IPS DF 4.7 (cell line): ENCODE data around the gene DAPK3.
"Not testable (repeated sequence)": the region's sequence is repeated elsewhere in the genome, so short reads cannot be mapped to it uniquely, and the experiment has no call there.

Experiments used
- DNase-seq: peaks from one replicate; pipeline ENCODE4 v3.0.0-alpha.2; 2013; ENCODE audit warnings: low spot score; ENCODE audit errors: extremely low read depth

The DAPK3 gene

DNA sequence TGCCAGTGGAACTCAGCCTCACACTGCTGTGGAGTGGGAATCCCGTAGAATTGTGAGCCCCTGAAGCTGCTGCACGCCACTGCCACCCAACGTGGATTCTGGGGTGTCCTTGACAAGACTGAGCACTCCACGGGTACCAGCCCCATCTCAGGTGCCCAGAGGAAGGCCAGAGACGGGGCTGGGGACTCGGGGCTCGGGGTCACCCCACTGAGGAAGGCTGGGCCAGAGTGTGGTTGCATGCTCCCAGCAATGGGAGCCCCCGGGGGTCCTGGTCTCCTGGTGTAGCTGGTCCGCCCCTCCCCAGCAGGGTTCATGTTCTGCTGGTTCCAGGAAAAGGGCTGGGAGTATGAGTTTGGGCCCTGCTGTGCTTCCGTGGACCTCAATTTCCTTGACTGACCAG is 15.2 kb downstream of the DAPK3 start:
- no peak for DNase-seq

DNA sequence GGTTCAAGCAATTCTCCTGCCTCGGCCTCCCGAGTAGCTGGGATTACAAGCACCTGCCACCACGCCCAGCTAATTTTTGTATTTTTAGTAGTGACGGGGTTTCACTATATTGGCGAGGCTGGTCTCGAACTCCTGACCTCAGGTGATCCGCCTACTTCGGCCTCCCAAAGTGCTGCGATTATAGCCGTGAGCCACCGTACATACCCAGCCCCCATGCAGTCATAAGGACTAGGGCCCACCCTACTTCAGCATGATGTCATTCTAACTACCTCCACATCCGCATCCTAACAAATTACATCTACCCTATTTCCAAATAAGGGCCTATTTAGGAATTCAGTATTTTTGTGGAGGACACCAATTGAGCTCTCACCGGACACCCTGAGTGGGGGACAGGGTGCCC is 15.6 kb downstream of the DAPK3 start:
- DNase-seq, result not testable (repeated sequence)

DNA sequence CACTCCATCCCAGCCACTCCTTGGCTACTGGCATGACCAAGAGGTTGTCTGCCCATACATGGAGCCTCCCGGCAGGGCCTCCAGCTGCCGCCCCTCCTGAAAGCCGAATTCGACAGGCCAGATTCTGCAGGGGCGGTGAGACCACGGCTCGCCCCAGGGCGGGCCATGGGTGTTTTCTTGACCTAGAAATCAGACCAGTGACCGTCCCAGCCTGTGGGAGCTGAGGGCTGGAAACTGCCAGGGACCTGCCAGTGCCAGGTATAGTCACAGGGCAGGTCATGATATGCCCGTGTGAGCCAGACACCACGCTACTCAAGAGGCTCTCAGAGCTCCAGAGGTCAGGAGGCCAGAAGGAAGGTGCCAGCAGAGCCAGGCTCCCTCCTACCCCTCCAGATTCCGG is 16.8 kb downstream of the DAPK3 start:
- no peak for DNase-seq

DNA sequence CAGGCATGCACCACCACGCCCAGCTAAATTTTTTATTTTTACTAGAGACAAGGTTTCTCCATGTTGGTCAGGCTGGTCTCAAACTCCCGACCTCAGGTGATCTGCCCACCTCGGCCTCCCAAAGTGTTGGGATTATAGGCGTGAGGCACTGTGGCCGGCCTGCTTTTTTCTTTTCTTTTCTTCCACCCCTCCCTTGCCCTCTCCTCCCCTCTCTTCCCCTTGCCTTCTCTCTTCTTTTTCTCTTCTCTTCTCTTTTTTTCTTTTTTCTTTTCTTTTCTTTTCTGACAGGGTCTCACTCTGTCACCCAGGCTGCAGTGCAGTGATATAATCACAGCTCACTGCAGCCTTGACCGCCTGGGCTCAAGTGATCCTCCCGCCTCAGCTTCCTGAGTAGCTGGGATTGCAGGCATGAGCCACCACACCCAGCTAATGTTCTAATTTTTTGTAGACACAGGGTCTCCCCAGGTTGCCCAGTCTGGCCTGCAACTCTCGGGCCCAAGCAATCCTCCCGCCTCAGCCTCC is 18.1 kb downstream of the DAPK3 start:
- not testable (repeated sequence) for DNase-seq

DNA sequence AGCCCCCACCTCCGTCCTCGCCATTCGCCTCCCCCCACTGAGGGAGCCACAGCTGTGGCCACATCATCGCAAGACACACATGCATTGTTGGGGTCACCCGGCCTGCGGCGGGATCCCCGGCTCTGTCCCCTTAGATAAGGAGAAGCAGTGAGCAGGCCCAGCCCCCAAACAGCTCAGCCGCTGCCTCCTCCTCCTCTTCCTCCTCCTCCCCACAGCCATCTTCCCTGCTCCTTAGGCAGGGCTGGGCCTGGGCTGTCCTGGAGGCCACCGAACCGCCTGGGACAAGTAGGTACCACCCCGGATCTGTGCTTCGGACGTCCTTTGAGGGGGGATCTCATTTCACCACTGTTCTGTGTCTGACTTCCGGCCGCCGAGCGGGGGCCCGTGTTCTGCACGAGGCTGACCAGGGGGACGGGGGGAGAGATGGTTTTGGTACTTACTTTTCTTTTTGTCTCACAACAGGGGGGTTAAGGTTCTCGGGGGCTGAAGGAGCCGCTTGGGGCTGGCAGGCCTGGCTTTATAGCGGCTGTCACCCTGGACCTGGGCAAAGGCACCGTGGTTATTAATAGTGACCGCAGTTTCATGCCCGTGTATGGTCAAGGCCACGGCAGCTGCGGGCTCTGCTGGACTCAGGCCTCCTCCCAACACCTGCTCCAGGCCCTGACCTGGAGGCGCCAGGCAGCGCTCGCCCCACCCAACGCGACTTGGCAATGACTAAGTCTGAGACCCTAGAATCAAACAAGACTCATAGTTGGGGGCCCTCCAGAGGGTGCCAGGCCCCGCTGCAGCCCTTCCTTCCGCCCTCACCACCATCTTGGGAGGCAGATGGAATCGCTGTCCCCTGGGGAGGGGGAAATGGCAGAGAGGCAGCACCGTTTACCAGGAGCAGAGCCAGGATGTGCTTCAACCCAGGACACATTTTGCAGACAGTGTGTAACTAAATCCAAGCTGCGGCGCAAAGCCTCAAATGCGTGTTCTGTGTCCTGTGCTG is 19.7 kb downstream of the DAPK3 start:
- no peak for DNase-seq

DNA sequence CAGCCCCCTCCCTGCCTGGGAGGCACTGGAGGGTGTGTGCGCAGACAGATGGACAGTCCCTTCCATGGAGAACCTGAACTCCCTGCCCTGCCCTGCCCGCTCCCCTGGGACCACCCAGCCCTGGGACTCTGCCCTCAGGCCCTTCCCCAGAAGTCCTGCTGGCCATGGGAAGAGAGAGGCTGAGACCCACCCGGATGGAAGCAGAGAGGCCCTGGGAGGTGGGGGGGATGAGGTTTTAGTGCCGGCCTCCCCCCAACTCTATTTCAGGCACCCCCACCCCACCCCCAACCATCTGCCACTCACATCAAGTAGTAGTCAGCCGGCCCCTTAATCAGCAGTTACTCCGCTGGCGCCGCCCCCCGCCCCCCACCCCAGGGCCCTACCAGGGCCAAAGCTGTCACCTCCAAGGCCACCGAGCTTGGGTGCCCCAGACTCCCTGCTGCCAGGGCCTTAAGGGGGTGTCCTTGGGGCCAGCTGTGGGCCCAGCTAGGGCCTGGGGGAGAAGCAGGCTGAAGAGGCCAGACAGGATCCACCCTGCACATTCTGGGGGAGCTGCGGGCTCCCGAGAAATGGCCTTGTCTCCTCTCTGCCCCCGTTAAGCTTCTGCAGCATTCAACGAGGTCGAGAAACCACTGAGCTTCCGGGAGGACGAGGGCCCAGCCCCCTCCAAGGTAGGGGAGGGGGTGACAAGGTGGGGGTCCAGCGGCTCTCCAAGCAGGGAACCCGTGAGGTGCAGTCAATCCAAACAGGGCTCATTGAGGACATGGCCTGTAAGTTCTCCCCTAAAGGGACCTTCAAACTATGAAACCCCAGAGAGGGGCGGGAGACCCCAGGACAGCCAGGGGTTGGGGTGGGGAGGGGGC is 20.7 kb downstream of the DAPK3 start:
- no peak for DNase-seq

DNA sequence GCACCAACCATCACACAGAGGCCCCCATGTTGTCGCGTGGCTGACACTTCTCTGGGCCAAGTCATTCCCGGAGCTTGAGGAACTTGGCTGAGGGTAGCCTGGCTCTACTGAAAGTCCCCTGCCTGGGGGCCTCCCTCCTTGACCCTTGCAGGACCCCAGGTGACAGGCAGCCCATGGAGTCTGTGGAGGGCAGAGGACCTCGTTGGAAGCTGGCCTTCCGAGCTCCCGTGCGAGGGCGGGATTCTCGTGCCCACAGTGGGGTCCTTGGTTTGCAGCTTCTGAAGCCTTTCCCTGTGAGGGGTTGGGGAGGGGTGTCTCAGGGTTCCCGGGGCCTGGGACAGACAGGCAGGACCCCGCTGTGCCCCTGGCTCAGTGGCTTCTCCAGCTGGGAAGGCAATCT is 21.6 kb downstream of the DAPK3 start:
- DNase-seq, result no peak

DNA sequence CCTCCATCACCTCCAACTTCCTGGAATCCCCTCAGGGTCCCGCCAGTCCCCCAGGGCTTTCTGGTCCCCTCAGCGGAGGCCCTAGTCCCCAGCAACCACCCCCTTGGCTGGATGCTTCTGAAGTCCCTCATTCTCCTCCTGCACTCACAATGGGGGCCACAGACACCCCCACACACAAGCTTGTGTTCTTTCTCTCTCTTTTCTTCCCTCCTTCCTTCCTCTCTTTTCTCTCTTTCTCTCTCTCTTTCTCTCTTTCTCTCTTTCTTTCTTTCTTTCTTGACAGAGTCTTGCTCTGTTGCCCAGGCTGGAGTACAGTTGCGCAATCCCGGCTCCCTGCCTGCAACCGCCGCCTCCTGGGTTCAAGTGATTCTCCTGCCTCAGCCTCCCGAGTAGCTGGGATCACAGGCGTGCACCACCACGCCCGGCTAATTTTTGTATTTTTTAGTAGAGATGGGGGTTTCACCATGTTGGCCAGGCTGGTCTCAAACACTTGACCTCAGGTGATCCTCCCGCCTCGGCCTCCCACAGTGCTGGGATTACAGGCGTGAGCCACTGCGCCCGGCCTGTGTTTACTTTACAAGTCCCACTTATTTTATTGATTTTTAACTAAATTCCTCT is 23.5 kb downstream of the DAPK3 start:
- DNase-seq, result not testable (repeated sequence)

DNA sequence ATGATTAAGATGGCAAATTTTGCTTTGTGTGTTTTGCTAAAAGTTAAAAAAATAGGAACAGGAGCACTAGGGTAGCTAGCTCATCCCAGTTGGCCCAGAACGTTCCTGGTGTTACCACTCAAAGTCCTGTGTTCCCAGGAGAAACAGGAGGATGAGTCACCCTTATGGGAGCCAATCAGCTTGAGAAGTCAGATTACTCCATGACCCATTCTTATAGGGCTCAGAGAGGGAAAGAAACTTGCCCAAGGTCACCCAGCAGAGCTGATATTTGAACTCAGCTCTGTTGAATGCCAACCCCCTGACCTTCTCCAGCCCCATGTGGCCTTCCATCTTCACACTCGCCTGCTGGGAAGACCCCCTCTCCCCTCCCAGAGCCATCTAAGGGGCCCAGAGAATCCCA is 25.1 kb downstream of the DAPK3 start:
- DNase-seq, result no peak

DNA sequence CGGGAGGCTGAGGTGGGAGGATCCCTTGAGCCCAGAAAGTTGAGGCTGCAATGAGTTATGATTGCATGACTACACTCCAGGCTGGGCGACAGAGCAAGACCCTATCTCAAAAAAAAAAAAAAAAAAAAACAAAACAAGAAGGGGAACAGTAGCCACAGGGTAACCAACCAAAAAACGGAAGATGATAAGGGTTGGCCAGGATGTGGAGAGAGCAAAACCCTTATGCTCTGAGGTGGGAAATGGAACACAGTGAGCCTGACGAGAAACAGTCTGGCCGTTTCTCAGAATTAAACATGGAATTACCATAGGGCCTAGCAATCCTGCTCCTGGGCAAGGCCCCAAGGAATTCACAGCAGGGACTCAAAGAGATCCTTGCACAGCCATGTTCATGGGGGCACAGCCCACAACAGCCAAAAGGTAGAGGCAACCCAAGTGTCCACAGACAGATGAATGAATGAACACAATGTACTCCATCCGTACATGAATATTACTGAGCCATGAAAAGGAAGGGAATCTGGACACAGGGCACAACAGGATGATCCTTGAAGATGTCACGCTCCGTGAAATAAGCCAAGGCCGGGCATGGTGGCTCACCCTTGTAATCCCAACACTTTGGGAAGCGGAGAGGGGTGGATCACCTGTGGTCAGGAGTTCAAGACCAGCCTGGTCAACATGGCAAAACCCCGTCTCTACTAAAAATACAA is 26.7 kb downstream of the DAPK3 start:
- DNase-seq, result no peak

DNA sequence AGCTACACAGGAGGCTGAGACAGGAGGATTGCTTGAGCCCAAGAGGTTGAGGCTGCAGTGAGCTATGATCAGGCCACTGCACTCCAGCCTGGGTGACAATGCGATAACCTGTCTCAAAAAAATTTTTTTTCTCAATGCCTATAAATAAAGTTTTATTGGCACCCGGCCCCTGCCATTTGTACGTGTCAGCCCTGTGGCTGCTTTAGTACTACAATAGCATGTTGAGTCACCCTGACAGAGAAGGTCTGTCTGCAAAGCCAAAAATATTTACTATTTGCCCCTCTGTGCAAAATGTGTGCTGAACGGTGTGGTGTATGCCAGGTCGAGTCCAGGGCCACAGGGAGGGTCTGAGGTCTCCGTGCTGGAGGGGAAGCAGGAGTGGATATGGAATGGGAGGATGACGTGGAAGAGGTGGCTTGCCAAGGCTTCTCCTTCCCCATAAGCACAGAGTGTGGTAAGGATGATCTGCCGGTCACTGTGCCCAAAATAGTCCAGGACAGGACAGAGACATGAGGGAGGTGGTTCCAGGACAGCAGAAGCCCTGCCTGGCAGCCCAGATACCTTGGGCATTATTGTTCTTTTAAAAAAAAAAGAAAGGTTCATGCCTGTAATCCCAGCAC is 28.0 kb downstream of the DAPK3 start:
- no peak for DNase-seq

DNA sequence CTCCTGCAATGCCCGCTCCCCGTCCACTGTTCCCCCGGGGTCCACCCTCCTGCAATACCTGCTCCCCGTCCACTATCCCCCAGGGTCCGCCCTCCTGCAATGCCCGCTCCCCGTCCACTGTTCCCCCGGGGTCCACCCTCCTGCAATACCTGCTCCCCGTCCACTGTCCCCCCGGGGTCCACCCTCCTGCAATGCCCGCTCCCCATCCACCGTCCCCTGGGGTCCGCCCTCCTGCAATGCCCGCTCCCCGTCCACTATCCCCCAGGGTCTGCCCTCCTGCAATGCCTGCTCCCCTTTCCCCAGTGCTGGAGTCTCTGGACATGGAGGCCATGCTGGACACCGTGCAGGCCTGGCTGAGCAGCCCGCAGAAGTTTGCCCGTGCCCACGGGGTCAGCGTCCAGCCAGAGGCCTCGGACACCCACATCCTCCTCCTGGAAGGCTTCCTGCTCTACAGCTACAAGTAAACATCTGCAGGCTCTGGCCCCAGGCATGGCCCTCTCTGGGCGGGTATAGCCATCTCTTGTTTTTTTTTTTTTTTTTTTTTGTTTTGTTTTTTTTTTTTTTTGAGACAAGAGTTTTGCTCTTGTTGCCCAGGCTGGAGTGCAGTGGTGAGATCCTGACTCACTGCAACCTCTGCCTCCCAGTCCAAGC is 32.5 kb downstream of the DAPK3 start:
- not testable (repeated sequence) for DNase-seq

DNA sequence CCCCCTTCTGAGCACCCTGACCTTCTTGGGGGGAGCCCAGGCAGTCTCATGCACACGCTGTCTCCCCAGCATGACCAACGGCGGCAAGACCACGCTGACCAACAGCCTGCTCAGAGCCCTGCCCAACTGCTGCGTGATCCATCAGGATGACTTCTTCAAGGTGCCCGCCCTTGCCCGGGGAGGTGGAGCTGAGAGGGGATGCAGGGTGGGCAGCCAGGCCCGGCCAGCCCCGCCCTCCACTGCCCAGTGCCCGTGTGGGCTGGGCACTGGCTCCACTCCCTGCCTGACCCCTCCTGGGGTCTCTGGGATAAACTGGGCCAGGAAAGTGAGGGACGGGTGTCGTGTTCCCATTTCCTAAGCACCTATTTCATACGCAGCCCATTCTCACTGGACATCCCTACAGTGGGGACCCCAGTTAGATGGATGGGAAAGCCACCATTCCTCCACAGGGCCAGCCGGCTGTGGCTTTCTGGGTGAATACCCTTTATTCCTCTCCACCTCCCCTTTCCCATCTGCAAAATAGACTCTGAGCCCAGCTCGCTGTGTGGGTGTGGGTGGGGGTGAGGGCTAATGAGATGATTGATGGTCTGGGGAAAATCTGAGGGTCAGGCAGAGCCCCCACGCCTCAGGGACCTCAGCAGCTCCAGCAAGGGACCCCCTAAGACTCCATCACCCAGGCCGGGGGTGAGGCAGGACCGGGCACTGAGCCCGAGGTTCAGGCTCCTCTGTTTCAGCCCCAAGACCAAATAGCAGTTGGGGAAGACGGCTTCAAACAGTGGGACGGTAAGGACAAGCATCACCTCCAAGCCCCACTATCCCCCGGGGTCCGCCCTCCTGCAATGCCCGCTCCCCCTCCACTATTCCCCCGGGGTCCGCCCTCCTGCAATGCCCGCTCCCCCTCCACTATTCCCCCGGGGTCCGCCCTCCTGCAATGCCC is 34.1 kb downstream of the DAPK3 start:
- no peak for DNase-seq

DNA sequence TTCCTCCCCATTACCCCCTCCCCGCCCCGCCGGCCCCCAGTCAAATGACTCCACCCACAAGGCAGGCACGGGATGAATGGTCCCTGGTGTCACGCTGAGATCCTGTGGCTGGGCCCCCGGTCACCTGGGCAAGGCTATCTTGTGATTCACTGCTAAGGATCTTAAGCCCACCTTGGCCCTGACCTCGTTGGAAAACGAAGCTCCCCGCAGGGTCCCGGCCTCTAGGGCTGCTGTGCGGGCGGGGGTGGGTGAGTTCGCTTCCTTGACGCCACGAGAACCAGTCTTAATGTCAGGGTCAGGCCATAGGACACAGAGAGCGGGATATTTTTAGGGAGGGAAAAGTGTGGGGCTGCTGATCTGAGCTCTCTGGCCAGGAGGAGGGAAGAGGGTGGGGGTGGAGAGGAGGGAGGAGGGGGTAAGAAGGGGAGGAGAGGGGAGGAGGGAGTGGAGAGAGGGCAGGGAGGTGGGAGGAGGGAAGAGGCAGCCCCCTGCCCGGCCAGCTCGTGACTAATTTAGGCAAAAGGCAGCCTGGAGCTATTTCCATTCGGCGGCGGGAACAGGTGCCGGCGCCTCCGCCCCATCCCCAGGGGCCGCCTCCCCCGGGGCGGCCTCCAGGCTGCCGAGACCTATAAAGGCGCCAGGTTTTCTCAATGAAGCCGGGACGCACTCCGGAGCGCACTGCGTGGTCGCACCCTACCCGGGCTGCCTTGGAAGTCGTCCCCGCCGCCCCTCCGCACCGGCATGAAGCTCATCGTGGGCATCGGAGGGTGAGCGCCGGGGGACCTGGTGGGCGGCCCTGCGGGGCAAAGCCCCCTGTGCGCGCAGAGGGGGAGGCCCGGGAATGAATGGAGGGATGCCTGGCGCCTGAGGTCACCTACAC is 37.7 kb downstream of the DAPK3 start, which contains the start of gene NMRK2:
NMRK2 (plus strand) TSS at position 139 of the 880 bp plus-strand sequence; CDS start at position 742, 603 bp downstream.
- peak; percentile 64 for DNase-seq

DNA sequence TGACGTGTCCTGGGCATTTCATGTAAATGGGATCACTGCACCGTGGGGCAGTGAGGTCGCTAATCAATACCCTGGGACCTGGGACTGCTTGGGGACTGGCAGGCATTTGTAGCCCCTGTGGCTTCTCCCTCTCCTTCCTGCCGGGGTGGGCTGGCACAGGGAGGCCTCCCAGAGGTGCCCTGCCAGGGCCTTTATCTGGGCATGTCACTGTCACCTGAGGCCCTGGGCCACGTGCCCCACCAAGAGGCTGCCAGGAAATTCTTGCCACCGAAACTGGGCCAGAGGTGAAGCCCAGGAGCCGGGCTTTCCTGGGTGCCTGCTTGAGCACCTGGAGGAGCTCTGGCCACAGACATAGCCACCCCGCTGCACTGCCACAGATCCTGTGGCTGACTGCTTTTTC is 39.9 kb downstream of the DAPK3 start:
- no peak for DNase-seq

DNA sequence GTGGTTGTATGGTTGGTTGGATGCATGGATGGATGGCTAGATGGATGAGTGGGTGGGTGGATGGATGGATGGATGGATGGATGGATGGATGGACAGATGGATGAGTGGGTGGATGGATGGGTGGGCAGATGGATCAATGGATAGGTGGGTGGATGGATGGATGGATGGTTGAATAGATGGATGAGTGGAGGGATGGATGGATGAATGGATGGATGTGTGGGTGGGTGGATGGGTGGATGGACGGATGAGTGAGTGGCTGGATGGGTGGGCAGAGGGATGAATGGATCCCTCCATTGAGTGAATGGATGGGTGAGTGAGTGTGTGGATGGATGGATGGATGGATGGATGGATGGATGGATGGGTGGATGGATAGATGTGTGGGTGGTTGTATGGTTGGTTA is 47.0 kb downstream of the DAPK3 start:
- DNase-seq, result no peak

DNA sequence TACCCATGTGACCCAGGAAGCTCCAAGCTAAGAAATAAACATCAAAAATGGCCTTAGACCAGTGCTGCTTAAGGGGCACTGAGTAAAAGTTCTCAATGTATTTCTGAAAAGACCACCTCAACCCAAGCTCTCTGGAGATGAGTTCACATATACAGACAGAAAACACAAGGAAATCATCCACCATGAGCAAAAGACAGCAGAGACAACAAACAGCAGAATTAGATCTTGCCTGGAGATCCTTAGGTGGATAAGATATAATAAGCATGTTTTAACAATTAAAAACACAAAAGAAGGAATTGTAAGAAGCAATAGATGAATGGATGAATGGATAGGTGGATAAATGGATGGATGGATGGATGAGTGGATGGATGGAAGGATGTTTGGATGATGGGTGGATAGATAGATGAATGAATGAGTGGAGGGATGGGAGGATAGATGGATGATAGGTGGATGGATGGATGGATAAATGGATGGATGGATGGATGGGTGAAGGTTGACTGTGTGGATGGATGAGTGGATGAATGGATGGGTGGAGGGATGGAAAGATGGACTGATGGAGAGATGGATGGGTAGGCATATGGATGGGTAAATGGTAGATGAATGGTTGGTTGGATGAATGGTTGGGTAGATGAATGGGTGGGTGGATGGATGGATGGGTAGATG is 47.7 kb downstream of the DAPK3 start:
- no peak for DNase-seq
